K562 (cell line): ENCODE results near the gene VDAC1. TPM values are rescaled to one million over a fixed set of nuclear protein-coding genes. Genes with fewer than 3 reads are reported as not detected.

Experiments used
- CBFA2T2 ChIP-seq: fragments of 450-650 bp; conservative IDR thresholded peaks from 2 replicates; pipeline ENCODE4 v1.6.1; 2017; ENCODE audit warnings: mild to moderate bottlenecking
- RBFOX2 ChIP-seq: fragments of 200-400 bp; formaldehyde crosslinking; IDR thresholded peaks from 2 replicates; pipeline ENCODE4 v1.6.1; 2017; ENCODE audit warnings: low read depth, mild to moderate bottlenecking, low read length, moderate library complexity
- SIX5 ChIP-seq, 2 experiments: IDR thresholded peaks; 2 replicates each; pipeline ENCODE4 v1.6.1; 2011; ENCODE audit warnings: low read length in 2 of 2, borderline replicate concordance in 1 of 2, low read depth in 1 of 2, mild to moderate bottlenecking in 1 of 2, moderate library complexity in 1 of 2; ENCODE audit not compliant: insufficient read depth in 1 of 2
- SMAD4 ChIP-seq: fragments of 250-450 bp; sonication (Bioruptor Pico); conservative IDR thresholded peaks from 2 replicates; pipeline ENCODE4 v1.8.0; 2021; ENCODE audit warnings: inconsistent platforms, mild to moderate bottlenecking, moderate library complexity
- SRSF9 ChIP-seq: fragments of 200-400 bp; formaldehyde crosslinking; IDR thresholded peaks from 2 replicates; pipeline ENCODE4 v1.6.1; 2017; ENCODE audit warnings: low read depth, low read length, borderline replicate concordance
- ZBTB40 ChIP-seq, 2 experiments: fragments of 450-650 bp in 1 of 2; sonication (generic) in 1 of 2; formaldehyde crosslinking in 1 of 2; IDR thresholded peaks; 2 replicates each; pipeline versions ENCODE4 v1.7.1 to v1.9.0; 2016 to 2022; ENCODE audit warnings: inconsistent platforms in 1 of 2, mild to moderate bottlenecking in 1 of 2, missing genetic modification reagents in 1 of 2
- ZFP1 ChIP-seq: fragments of 450-650 bp; formaldehyde crosslinking; IDR thresholded peaks from 2 replicates; pipeline ENCODE4 v1.4.0; 2020; ENCODE audit warnings: mild to moderate bottlenecking, mixed read lengths
- ZNF146 ChIP-seq: IDR thresholded peaks from one replicate; pipeline ENCODE4 v1.6.1; 2018; ENCODE audit warnings: missing compliant biosample characterization; ENCODE audit not compliant: unreplicated experiment
- ZNF561 ChIP-seq: fragments of 450-650 bp; formaldehyde crosslinking; conservative IDR thresholded peaks from 2 replicates; pipeline ENCODE4 v1.4.0; 2020; ENCODE audit warnings: mild to moderate bottlenecking, moderate library complexity
- polyA plus RNA-seq, 8 experiments: library from polyadenylated mRNA; depleted of rRNA in 4 of 8; stranded (reverse) in 5 of 8; unstranded in 3 of 8; fragments of >200 nt; fragmentation: Nextera tagmentation in 2 of 8; fragmentation: Illumina TruSeq in 1 of 8; extraction: Ambion mirVana in 2 of 8; extraction: Trizol in 1 of 8; gene quantifications; 2 replicates each; pipeline versions ENCODE4 v1.2.1 to v1.2.3, GENCODE V29; 2011 to 2014; ENCODE audit warnings: inconsistent platforms in 1 of 8, missing spikeins in 1 of 8
- total RNA-seq, 7 experiments: library from RNA; depleted of rRNA in 6 of 7; stranded (reverse); fragments of >200 nt in 6 of 7; fragmentation: Illumina TruSeq in 2 of 7; extraction: Trizol in 2 of 7; gene quantifications; 2 replicates each; pipeline versions ENCODE4 v1.2.1 to v1.2.3, GENCODE V29; 2011 to 2021; ENCODE audit warnings: low replicate concordance in 1 of 7
- TF ChIP-seq, protein P1 (sequence below): fragments of 250-450 bp; sonication (Bioruptor Pico); IDR thresholded peaks from 2 replicates; pipeline ENCODE4 v1.4.0; 2020
- TF ChIP-seq, protein P2 (sequence below): IDR thresholded peaks from 2 replicates; pipeline ENCODE4 v1.6.1; 2011; ENCODE audit not compliant: insufficient read length; ENCODE audit errors: extremely low read depth

VDAC1 gene
- total and polyA plus RNA-seq, 9 of the 15 experiments (the other 6 are each of a cell fraction or from before 2014, with no cell fraction given) = 168 to 366 (median 293) TPM

GRCh38 chr5:133968204-133968980 is 36.4 kb downstream of the VDAC1 start, which contains the start of gene C5orf15 (continued):
- TF ChIP-seq ZBTB40 (IDR thresholded peaks at IDR 0.05) (no peak; the same call in 1 of the 2 replicates), ZBTB40 (CRISPR knock-in tag; IDR thresholded peaks at IDR 0.05) (no peak), RBFOX2 (peak; percentile 93), SRSF9 (no peak), SIX5 (IDR thresholded peaks at IDR 0.05; ENCODE audit: borderline replicate concordance in 1 of 2, insufficient read depth in 1 of 2, low read depth in 1 of 2, low read length in 2 of 2) (no peak), CBFA2T2 (no peak), SMAD4 (CRISPR knock-in tag) (peak; percentile 17; the same call in 1 of the 2 replicates), ZNF561 (CRISPR knock-in tag) (no peak), ZFP1 (CRISPR knock-in tag) (no peak), ZNF146 (CRISPR knock-in tag) (no peak)
- TF ChIP-seq, protein P1, sequence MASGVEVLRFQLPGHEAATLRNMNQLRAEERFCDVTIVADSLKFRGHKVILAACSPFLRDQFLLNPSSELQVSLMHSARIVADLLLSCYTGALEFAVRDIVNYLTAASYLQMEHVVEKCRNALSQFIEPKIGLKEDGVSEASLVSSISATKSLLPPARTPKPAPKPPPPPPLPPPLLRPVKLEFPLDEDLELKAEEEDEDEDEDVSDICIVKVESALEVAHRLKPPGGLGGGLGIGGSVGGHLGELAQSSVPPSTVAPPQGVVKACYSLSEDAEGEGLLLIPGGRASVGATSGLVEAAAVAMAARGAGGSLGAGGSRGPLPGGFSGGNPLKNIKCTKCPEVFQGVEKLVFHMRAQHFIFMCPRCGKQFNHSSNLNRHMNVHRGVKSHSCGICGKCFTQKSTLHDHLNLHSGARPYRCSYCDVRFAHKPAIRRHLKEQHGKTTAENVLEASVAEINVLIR (CRISPR knock-in tag) = peak; percentile 86
- TF ChIP-seq, protein P2, sequence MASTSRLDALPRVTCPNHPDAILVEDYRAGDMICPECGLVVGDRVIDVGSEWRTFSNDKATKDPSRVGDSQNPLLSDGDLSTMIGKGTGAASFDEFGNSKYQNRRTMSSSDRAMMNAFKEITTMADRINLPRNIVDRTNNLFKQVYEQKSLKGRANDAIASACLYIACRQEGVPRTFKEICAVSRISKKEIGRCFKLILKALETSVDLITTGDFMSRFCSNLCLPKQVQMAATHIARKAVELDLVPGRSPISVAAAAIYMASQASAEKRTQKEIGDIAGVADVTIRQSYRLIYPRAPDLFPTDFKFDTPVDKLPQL = no peak
